Measurements from ENCODE around the gene C1orf105.
"Not testable (repeated sequence)": the region's sequence is repeated elsewhere in the genome, so short reads cannot be mapped to it uniquely, and the experiment has no call there.

C1orf105 gene

DNA sequence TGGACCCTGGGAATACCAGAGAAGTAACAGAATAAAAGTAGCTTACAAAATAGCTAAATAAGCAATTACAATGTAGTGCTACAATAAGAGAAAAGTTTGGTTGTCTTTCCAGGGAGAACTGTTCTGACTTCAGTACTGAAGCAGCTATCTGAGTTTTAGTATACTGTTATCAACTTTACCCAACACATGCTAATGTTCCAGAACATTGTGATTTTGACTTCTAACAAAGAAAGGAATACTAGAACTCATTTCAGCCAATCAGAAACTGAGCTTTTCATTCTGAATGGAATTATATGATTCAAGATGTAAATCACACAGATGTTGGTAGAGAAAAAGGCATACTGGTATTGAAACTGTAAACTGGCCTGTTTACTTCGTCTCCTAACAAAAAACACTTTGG is at the start of gene C1orf105:
Gene C1orf105, plus strand, starts transcription at position 301 of the 400 bp plus-strand sequence. CDS start 201 bp downstream, outside the sequence.
- ATAC-seq: no peak

DNA sequence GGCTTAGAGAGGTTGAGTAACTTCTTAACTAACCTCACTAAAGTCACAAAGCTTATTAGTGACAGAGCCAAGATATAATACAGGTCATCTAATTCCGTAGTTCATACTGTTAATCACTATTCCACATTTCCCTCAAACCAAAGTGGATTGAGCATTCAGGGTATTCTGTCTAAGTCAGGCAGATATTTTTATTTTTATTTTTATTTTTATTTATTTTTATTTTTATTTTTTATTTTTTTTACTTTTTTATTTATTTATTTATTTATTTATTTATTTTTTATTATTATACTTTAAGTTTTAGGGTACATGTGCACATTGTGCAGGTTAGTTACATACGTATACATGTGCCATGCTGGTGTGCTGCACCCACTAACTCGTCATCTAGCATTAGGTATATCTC is 48.8 kb upstream of the C1orf105 start:
- ATAC-seq: not testable (repeated sequence)

DNA sequence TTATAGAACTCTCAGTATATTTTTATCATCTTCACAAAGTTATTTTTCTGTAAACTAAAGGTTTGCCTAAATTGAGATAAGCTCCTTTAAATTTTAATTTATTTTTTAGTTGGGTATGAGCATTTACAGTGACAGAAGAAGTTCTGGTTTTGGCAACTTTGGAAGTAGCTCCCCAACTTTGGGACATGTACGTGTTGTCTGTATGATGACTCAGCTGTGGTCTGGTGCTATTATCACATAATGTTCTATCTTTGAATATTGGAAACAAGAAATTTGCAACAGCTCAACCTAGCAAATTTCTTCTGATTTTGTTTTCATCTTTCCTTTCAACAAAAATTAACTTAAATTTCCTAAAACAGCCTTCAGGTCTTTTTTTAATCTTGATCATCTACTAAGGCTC is 46.6 kb upstream of the C1orf105 start:
- no peak for ATAC-seq

- peak; percentile 63 to 90 for ATAC-seq
Measured at GRCh38 chr1:172375211-172375631, 45.3 kb upstream of the C1orf105 start.

- ATAC-seq: no peak
Measured at GRCh38 chr1:172376431-172376830, 44.1 kb upstream of the C1orf105 start.

- no peak for ATAC-seq
Measured at GRCh38 chr1:172377565-172377964, 42.9 kb upstream of the C1orf105 start.

DNA sequence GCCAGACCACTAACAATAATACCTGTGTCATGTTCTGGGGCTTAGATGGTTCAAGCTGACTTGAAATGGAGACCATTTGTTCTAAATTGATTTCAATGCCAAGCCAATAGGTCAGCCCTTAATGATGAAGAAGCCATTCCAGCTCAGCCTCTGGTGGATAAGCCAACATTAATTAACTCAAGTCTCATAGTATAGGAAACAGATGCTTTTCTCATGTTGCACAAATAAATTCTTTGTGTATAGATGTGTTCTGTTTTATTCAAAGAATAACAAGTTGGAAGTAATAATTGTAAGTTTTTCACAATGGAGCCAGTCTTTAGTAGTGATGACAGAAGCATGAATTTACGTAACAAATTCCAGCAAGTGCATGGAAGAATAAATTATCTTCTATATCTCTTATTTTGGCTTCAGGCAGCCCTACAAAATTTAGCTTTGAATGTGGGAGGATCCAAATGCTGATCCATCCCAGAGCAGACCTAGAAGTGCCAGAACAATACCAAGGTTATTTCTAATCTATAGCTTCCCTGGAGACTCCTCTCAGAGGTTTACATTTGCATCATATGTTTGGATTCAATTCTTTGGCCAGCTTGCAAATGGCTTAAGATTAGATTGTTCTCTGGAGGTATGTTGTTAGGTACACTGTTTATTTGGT is 42.2 kb upstream of the C1orf105 start:
- ATAC-seq: no peak

- ATAC-seq: peak; percentile 92 to 96
Measured at GRCh38 chr1:172380441-172381244, 39.8 kb upstream of the C1orf105 start.

- ATAC-seq: no peak
Measured at GRCh38 chr1:172381946-172382345, 38.5 kb upstream of the C1orf105 start.

DNA sequence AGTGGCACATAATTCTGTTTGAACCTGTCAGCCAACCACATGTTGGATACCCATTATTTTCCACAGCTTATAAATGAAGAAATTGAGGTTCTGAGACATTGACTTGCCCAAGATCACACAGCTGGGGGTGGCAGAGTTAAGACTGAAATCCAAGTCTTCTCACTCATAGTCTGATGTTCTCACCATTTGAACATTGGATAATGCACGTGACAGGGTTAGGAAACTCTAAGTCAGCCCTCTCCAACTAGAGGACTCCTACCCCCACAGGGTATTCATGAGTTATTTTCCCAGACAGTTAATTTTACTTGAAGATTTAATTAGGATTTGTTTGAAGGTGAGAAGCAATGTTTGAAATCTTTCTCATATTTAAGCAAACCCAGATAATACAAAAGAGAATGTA is 38.1 kb upstream of the C1orf105 start:
- no peak for ATAC-seq

- no peak for ATAC-seq
Measured at GRCh38 chr1:172382990-172383389, 37.5 kb upstream of the C1orf105 start.

- ATAC-seq: no peak
Measured at GRCh38 chr1:172383536-172383935, 36.9 kb upstream of the C1orf105 start.

DNA sequence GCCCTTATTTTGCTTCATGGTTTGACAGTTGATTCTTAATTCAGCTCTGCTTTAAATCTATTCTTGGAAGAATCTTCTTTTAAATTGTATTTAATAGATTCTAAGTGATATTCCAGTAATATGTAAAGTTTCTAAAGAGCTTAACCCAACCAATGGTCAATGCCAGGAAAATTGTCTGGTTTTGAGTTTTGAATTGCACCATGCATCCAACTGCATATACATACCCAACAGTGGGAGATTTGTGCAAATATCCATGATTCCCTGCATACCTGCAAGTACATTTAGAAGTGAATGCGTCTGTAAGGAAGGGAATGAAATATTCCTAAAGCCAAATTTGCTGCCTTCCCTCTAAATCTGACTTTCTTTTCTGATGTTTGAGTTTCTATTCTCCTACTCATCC is 35.8 kb upstream of the C1orf105 start:
- no peak for ATAC-seq

GRCh38 chr1:172386046-172386445 is 34.4 kb upstream of the C1orf105 start:
- no peak for ATAC-seq

- ATAC-seq: no peak
Measured at GRCh38 chr1:172388490-172388889, 32.0 kb upstream of the C1orf105 start.

- no peak for ATAC-seq
Measured at GRCh38 chr1:172390301-172390682, 30.2 kb upstream of the C1orf105 start.

DNA sequence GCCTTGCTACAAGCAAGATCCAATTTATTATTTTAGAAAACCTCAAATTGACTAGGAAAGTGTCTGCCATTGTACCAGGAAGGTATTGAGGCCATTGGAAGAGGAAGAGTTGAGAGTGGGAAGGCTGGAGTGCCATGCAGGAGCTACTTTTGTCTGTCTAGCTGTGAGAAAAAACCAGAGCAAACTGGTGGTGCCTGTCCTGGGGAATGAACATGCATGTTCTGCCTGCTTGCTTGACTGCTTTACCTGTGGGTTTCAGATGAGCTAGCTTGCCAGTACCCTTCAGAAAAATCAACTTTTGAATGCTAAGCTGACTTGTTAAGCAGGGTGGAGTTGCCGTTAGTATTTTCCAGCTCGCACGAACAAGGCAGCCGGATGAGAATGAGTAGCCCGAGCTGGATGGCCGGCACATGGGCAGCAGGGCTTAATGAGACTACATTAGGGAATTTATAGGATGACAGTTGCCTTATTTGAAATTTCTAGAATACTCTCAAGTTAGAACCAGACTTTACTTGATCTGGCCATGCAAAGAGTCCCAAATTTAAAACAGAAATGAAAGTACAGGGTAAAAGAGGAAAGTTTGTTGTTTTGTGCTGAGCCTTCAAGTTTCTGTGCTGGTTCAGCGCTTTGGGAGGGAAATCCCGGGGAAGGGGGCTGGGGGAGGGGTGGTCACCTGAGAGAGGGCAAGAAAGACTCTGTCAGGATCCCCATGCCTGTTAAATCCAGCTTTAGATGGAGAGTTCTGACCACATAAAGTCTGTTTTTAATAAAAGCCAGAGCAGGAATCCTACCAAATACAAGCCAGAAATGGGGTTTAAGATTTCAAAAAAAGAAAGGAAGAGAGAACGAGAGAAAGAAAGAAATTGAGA is 29.6 kb upstream of the C1orf105 start:
- peak in 1 of 2 donors; percentile 10 for ATAC-seq

DNA sequence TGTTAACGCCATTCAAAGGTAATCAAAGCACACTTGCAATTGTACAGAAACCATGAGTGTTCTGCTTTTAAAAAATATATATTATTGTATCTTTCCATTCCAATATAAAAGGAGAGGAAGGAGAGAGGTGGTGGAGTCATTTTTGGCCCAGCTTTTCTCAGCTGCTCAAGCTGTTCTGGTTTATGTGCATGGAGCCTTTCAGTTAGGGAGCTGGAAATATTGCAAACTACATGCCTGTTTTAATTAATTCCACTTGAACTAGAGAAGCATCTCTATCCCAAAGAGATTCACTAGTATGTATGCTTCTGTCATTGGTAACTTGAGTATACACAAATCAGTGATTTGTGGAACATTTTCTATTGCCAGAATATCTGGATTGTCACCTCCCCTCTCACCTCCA is 28.5 kb upstream of the C1orf105 start:
- no peak for ATAC-seq

- no peak for ATAC-seq
Measured at GRCh38 chr1:172393354-172393753, 27.1 kb upstream of the C1orf105 start.

DNA sequence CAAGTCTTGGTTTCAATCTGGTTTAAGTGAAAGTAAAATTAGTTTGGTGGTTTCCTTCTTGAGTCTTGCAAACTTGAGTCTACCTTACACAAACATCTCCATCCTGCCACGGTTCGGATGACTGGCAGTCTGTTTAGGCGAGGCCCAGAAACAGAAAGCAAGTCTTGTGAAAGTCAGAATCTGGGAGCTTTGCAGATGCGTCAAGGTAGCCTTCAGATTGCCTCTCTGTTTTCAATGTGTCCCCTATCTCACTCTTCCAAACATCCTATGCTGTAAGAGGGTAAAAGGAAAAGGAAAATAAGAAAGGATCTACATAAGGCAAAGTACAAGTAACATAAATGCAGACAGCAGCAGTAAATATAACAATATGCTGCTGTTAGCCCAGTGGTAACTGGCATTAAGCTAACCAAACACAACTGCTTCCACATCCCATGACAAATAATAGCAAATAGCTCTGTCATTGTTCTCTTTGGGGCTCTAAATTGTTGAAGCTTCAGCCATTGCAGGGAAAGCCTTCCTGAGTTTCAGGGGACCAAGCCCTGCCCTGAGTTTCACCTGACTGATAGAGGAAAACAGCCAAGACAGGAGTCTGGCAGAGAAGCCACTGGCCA is 26.2 kb upstream of the C1orf105 start:
- peak; percentile 85 to 91 for ATAC-seq

DNA sequence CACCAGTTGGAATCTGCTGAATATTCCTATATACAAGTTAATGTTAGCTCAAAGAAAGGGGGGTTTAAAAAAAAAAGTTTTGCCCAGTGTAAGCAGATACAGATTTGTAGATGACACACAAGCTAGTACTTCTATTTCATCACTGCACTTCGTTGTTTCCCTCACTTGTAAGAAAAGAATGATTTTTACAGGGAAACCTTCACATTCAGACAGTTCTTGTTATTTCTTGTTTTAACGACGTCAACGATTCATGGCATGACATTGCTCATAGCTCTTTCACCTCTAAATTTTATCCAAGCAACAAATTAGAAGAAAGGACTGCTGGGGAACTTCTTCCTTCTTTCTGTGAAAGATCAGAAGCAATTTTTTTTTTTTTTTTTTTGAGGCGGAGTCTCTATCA is 25.7 kb upstream of the C1orf105 start:
- ATAC-seq: peak; percentile 7 to 17

- ATAC-seq: no peak
Measured at GRCh38 chr1:172395576-172395975, 24.9 kb upstream of the C1orf105 start.

DNA sequence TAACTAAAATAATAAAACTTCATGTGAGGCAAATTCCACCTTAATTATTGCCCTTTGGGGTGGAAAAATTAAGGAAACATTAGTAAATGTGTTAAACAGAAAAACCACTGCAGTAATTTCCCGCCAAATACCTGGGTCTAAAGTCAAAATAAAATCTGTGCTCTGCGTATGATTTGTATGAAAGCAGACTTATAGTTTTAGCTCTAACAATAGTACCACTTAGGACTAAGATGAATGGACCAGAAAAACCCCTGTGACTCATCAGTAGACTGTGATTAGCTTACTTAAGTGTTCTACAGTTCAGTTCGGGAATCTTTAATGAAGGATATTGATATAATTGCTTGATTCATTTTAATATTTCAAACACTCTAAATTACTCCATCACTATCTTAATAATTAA is 23.3 kb upstream of the C1orf105 start:
- peak; percentile 62 to 72 for ATAC-seq
